HG02678 (cell line): ENCODE measurements around the gene DMAC2L.
"Not testable (repeated sequence)": the region's sequence is repeated elsewhere in the genome, so short reads cannot be mapped to it uniquely, and the experiment has no call there.

ENCODE experiments used
- ATAC-seq: cut with Tn5 transposase; IDR thresholded peaks from one replicate; pipeline ENCODE4 v1.9.1; 2021; ENCODE audit warnings: mild to moderate bottlenecking, moderate library complexity; ENCODE audit not compliant: unreplicated experiment

DMAC2L gene

GRCh38 chr14:50311972-50312733 lies at the start of gene DMAC2L, which contains the start of gene L2HGDH:
Gene DMAC2L, plus strand, starts transcription at chr14:50312324. Its CDS starts 9,164 bp downstream, at chr14:50321488.
Gene L2HGDH, minus strand, starts transcription at chr14:50312229. Its CDS starts 79 bp downstream, at chr14:50312150.
- ATAC-seq = peak; percentile 93

GRCh38 chr14:50262865-50263264 lies 49.3 kb upstream of the DMAC2L start:
- ATAC-seq = no peak

GRCh38 chr14:50263321-50263720 lies 48.8 kb upstream of the DMAC2L start:
- no peak for ATAC-seq

GRCh38 chr14:50265029-50265428 lies 47.1 kb upstream of the DMAC2L start:
- no peak for ATAC-seq

GRCh38 chr14:50270932-50271331 lies 41.2 kb upstream of the DMAC2L start:
- no peak for ATAC-seq

- no peak for ATAC-seq
These were observed 39.6 kb upstream of the DMAC2L start for GRCh38 chr14:50272498-50272897.

GRCh38 chr14:50285861-50286260 lies 26.3 kb upstream of the DMAC2L start:
- no peak for ATAC-seq

- no peak for ATAC-seq
These were observed 24.0 kb upstream of the DMAC2L start for GRCh38 chr14:50288146-50288545.

GRCh38 chr14:50290306-50290705 lies 21.8 kb upstream of the DMAC2L start:
- no peak for ATAC-seq

GRCh38 chr14:50299585-50299984 lies 12.5 kb upstream of the DMAC2L start:
- ATAC-seq = no peak

- ATAC-seq = no peak
These were observed 10.2 kb upstream of the DMAC2L start for GRCh38 chr14:50301914-50302313.

- ATAC-seq = no peak
These were observed 8.2 kb upstream of the DMAC2L start for GRCh38 chr14:50303744-50304471.

GRCh38 chr14:50308363-50308915 lies 3.7 kb upstream of the DMAC2L start:
- no peak for ATAC-seq

- no peak for ATAC-seq
These were observed 1.7 kb upstream of the DMAC2L start for GRCh38 chr14:50310445-50310844.

- no peak for ATAC-seq
These were observed 670 bp upstream of the DMAC2L start for GRCh38 chr14:50311337-50311971.

- peak; percentile 24 for ATAC-seq
These were observed 570 bp downstream of the DMAC2L start for GRCh38 chr14:50312734-50313054.

GRCh38 chr14:50314098-50314497 lies 2.0 kb downstream of the DMAC2L start:
- ATAC-seq = not testable (repeated sequence)

GRCh38 chr14:50318031-50318626 lies 6.0 kb downstream of the DMAC2L start:
- ATAC-seq = no peak

GRCh38 chr14:50319293-50319692 lies 7.2 kb downstream of the DMAC2L start:
- no peak for ATAC-seq

- no peak for ATAC-seq
These were observed 7.6 kb downstream of the DMAC2L start for GRCh38 chr14:50319721-50320120.

GRCh38 chr14:50320283-50320682 lies 8.2 kb downstream of the DMAC2L start:
- no peak for ATAC-seq
